Measurements from ENCODE around the gene CNOT4. TPM values are rescaled to one million over a fixed set of nuclear protein-coding genes. Genes with fewer than 3 reads are reported as not detected.
A peak's percentile ranks its signal among the peaks of the same experiment; 100 is the strongest.

The CNOT4 gene, protein sequence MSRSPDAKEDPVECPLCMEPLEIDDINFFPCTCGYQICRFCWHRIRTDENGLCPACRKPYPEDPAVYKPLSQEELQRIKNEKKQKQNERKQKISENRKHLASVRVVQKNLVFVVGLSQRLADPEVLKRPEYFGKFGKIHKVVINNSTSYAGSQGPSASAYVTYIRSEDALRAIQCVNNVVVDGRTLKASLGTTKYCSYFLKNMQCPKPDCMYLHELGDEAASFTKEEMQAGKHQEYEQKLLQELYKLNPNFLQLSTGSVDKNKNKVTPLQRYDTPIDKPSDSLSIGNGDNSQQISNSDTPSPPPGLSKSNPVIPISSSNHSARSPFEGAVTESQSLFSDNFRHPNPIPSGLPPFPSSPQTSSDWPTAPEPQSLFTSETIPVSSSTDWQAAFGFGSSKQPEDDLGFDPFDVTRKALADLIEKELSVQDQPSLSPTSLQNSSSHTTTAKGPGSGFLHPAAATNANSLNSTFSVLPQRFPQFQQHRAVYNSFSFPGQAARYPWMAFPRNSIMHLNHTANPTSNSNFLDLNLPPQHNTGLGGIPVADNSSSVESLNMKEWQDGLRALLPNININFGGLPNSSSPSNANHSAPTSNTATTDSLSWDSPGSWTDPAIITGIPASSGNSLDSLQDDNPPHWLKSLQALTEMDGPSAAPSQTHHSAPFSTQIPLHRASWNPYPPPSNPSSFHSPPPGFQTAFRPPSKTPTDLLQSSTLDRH
- 22.8 and 25.8 TPM in 2 replicates for total RNA-seq (2021)
- Bru-seq, nascent RNA, result percentile 94 among the genes with signal in this experiment
- percentile 89 among the genes with signal in this experiment for BruChase-seq, experiment 1, labeled RNA remaining after a 2-hour chase
- percentile 68 among the genes with signal in this experiment for BruChase-seq, experiment 2, labeled RNA remaining after a 6-hour chase
- long read RNA-seq, full-length matches to known transcripts, result 29 of 35 reads
- long read RNA-seq, partial matches to known transcripts, result 3 of 35 reads
- long read RNA-seq, other reads (novel, unspliced or antisense), result 3 of 35 reads

DNA sequence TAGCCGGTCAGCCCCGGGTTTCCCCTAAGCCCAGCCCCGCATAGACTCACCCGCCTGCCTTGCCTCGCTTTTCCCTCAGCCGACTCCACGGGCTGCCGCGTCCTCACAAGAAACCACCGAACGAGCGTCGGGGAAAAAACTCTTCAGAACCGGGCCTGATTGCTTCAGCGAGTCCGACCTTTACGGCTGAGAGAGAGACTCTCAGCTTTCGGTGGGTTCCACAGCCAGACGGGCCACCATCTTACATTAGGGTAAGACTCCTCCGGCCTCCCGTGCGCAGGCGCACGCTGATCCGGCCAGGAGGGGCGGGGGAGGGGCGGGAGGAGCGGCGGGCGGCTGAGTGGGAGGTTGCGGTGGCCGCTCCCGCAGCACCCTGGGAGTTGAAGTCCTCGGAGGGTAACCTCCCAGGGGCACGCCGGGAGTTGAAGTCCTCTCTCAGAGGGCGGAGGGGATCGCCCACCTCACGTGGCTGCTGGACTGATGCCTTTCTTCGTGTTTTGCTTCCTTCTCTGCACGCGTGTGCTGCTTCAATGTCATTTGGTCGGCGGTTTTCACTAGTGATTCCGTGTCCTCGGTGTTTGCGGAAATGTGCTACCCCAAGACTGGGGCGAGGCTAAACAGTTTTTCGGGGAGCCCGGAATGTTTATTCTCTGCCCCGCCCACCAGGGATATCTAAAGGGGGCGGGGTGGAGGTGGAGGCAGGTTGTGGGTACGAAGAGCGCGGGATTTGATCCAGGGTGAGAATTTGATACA lies at the start of gene CNOT4:
CNOT4 (minus strand) TSS at position 264 of the 753 bp plus-strand sequence. CDS start 71,771 bp downstream, outside the sequence.
- peak within 1 kb of the TSS; percentile 78 for H3K4me3 ChIP-seq
- no TSS peak for BruUV-seq (replicated peaks)
- intact Hi-C loops (cut with micrococcal nuclease; ENCODE audit: unreplicated experiment), result loop anchor here (1.0 to 5.0 kb wide), 4 partner anchors 47 to 229 kb away; partner anchors contain the start of gene NUP205
- H3F3A ChIP-seq (ENCODE audit: insufficient read depth, low read depth), result peaks cover 9% of the 10 kb centered on the region; the same call in 1 of the 2 replicates
- ChIA-PET POLR2A (ENCODE audit: unreplicated experiment) (interaction anchor here (0.6 kb wide), 1 partner anchor 1030 kb away, joined by 5 read pairs; no protein-coding TSS in a partner anchor), CTCF (interaction anchor here (0.6 kb wide), 1 partner anchor 96 kb away, joined by 7 read pairs; no protein-coding TSS in a partner anchor)
- H3K79me2 ChIP-seq (ENCODE audit: low read depth), result peaks cover 48% of the 10 kb centered on the region
- no peak for TF ChIP-seq EZH2 (IDR thresholded peaks at IDR 0.05; ENCODE audit: low read depth)
- TF ChIP-seq, protein P1, sequence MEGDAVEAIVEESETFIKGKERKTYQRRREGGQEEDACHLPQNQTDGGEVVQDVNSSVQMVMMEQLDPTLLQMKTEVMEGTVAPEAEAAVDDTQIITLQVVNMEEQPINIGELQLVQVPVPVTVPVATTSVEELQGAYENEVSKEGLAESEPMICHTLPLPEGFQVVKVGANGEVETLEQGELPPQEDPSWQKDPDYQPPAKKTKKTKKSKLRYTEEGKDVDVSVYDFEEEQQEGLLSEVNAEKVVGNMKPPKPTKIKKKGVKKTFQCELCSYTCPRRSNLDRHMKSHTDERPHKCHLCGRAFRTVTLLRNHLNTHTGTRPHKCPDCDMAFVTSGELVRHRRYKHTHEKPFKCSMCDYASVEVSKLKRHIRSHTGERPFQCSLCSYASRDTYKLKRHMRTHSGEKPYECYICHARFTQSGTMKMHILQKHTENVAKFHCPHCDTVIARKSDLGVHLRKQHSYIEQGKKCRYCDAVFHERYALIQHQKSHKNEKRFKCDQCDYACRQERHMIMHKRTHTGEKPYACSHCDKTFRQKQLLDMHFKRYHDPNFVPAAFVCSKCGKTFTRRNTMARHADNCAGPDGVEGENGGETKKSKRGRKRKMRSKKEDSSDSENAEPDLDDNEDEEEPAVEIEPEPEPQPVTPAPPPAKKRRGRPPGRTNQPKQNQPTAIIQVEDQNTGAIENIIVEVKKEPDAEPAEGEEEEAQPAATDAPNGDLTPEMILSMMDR (conservative IDR thresholded peaks at IDR 0.05), result no peak
- peak; percentile 94 to 97 for DNase-seq
- peak within 1 kb of the TSS; percentile 77 for H3K27ac ChIP-seq
- H4K20me1 ChIP-seq (ENCODE audit: insufficient read depth), result peaks cover 23% of the 10 kb centered on the region
- peaks cover 27% of the 10 kb centered on the region for H3K4me1 ChIP-seq (replicated peaks; ENCODE audit: insufficient read depth)
- H3K9me3 ChIP-seq (ENCODE audit: insufficient read depth, low read depth), result no peaks in the 10 kb centered on the region
- peak within 1 kb of the TSS; percentile 96 for H3K4me2 ChIP-seq
- H3K27me3 ChIP-seq (ENCODE audit: insufficient read depth, low read depth), result no peaks in the 10 kb centered on the region
- peak within 1 kb of the TSS; percentile 90 for H2AFZ ChIP-seq
- peaks cover 3% of the 10 kb centered on the region; the same call in 1 of the 2 replicates for H3K36me3 ChIP-seq (ENCODE audit: low read depth)
- H3K9me2 ChIP-seq (ENCODE audit: insufficient read depth), result no peaks in the 10 kb centered on the region

DNA sequence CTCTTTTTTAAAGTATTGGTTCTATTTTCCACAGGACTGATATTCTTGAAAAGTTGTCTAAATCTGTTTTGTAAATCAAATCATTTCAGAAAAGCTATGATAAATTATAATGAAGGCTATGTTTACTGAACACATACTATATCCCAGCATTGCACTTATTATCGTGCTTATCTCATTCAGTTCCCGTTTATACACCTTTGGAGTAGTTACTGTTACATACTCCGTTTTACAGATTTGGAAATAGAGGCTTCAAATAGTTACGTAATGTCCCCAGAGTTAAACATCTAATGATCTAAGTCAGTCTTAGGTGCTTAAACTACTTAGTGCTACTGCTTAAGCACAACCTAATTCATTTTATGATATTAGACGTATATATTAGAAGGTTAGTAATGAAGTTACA lies 49.0 kb upstream of the CNOT4 start:
- peak overlapping the region; percentile 85 for H3K4me3 ChIP-seq
- intact Hi-C loops (cut with micrococcal nuclease; ENCODE audit: unreplicated experiment), result loop anchor here (1.0 to 5.0 kb wide), 4 partner anchors 144 to 387 kb away; partner anchors contain the start of gene CYREN
- H3K36me3 ChIP-seq (ENCODE audit: low read depth), result peaks cover 8% of the 10 kb centered on the region; the same call in 1 of the 2 replicates
- no peaks in the 10 kb centered on the region for H3K9me2 ChIP-seq (ENCODE audit: insufficient read depth)
- H3K4me1 ChIP-seq (replicated peaks; ENCODE audit: insufficient read depth), result peaks cover 6% of the 10 kb centered on the region
- POLR2A ChIA-PET (ENCODE audit: unreplicated experiment), result no interaction called here
- H3K27ac ChIP-seq, result peak overlapping the region; percentile 91
- TF ChIP-seq, protein P1 (conservative IDR thresholded peaks at IDR 0.05), result no peak
- TF ChIP-seq EZH2 (IDR thresholded peaks at IDR 0.05; ENCODE audit: low read depth), result no peak
- peak overlapping the region; percentile 93; the same call in 1 of the 2 replicates for H2AFZ ChIP-seq
- peaks cover 61% of the 10 kb centered on the region for H3K79me2 ChIP-seq (ENCODE audit: low read depth)
- peak overlapping the region; percentile 97 for H3K4me2 ChIP-seq
- DNase-seq, result no peak
- H3F3A ChIP-seq (ENCODE audit: insufficient read depth, low read depth), result peaks cover 15% of the 10 kb centered on the region
- no peaks in the 10 kb centered on the region for H3K9me3 ChIP-seq (ENCODE audit: insufficient read depth, low read depth)
- H3K27me3 ChIP-seq (ENCODE audit: insufficient read depth, low read depth), result no peaks in the 10 kb centered on the region
- BruUV-seq (replicated peaks), result no TSS peak
- H4K20me1 ChIP-seq (ENCODE audit: insufficient read depth), result peaks cover 10% of the 10 kb centered on the region
- CTCF ChIA-PET, result no interaction called here

All from PC-9 (cell line).